Neutrophil (primary cell): ENCODE data around the gene TOR1A.

Experiments used
- H3K27ac ChIP-seq: fragments of 200-600 bp; sonication (generic); 2 replicates; pipeline ENCODE4 v1.5.1; 2016; ENCODE audit warnings: mild to moderate bottlenecking, moderate library complexity
- H3K27me3 ChIP-seq: fragments of 200-600 bp; sonication (generic); 2 replicates; pipeline ENCODE4 v1.6.0; 2016; ENCODE audit warnings: mild to moderate bottlenecking
- H3K36me3 ChIP-seq: fragments of 200-600 bp; sonication (generic); 2 replicates; pipeline ENCODE4 v1.5.1; 2017
- H3K4me1 ChIP-seq, 2 experiments: fragments of 200-600 bp in 1 of 2; sonication (generic) in 1 of 2; 1 replicate in 1 of 2; 2 replicates in 1 of 2; pipeline versions ENCODE4 v1.5.1 to v1.6.1; 2013 to 2016; ENCODE audit warnings: low read depth in 1 of 2, low read length in 1 of 2, mild to moderate bottlenecking in 1 of 2, moderate library complexity in 1 of 2; ENCODE audit not compliant: control insufficient read depth in 1 of 2, insufficient read depth in 1 of 2
- H3K4me3 ChIP-seq, 2 experiments: fragments of 200-600 bp in 1 of 2; sonication (generic) in 1 of 2; 1 replicate in 1 of 2; 2 replicates in 1 of 2; pipeline ENCODE4 v1.5.1; 2013 to 2016; ENCODE audit warnings: low read depth in 1 of 2, low read length in 1 of 2, mild to moderate bottlenecking in 1 of 2, moderate library complexity in 1 of 2
- H3K9me3 ChIP-seq: fragments of 200-600 bp; sonication (generic); 2 replicates; pipeline ENCODE4 v1.5.1; 2016
- TF ChIP-seq, protein P1 (sequence below): fragments of 200-600 bp; sonication (generic); IDR thresholded peaks from 2 replicates; pipeline ENCODE4 v1.5.1; 2016; ENCODE audit warnings: antibody characterized with exemption

Gene TOR1A

GRCh38 chr9:129840034-129840433 lies 16.1 kb upstream of the TOR1A start:
- no peak overlapping the region for H3K4me3 ChIP-seq
- H3K27ac ChIP-seq, result peak overlapping the region; percentile 13
- TF ChIP-seq, protein P1, sequence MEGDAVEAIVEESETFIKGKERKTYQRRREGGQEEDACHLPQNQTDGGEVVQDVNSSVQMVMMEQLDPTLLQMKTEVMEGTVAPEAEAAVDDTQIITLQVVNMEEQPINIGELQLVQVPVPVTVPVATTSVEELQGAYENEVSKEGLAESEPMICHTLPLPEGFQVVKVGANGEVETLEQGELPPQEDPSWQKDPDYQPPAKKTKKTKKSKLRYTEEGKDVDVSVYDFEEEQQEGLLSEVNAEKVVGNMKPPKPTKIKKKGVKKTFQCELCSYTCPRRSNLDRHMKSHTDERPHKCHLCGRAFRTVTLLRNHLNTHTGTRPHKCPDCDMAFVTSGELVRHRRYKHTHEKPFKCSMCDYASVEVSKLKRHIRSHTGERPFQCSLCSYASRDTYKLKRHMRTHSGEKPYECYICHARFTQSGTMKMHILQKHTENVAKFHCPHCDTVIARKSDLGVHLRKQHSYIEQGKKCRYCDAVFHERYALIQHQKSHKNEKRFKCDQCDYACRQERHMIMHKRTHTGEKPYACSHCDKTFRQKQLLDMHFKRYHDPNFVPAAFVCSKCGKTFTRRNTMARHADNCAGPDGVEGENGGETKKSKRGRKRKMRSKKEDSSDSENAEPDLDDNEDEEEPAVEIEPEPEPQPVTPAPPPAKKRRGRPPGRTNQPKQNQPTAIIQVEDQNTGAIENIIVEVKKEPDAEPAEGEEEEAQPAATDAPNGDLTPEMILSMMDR, result no peak
- peaks cover 33 to 44% of the 10 kb centered on the region in 2 experiments for H3K4me1 ChIP-seq
- H3K9me3 ChIP-seq, result no peaks in the 10 kb centered on the region
- peaks cover 7% of the 10 kb centered on the region for H3K36me3 ChIP-seq
- no peaks in the 10 kb centered on the region for H3K27me3 ChIP-seq

DNA sequence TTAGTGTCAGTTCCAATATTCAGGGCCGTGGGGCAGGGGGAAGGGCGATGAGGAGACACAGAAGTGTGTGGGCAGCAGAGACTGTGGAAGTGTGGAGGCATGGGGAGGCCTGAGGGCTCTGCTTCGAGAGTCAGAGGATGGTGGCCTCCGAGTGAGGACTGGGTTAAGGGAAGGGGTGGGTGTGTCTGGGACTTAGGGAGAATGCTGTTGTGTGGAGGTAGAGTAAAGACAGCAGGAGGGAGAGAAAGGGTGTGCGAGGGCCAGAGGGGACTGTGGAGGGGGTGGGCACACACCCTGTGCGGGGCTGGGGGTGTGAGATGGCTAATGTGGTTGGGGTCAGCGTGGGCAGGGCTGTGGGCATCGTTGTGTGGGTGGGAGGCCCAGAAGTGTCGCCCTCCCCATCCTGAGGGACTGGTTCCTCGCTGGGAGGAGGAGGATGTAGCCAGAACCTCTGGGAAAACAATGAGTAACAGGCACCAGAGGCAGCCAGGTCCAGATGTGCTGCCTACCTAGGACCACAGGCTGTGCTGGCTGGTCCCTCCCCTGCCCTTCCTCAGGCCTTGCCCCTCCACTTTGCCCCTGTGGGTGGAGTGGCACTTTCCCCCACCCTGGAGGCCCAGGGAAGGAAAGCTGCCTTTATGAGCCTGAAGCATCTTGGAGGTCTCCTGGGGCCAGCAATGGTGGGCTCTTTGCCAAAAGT lies 15.5 kb upstream of the TOR1A start:
- peak overlapping the region; percentile 13 for H3K27ac ChIP-seq
- peaks cover 7% of the 10 kb centered on the region for H3K36me3 ChIP-seq
- no peaks in the 10 kb centered on the region for H3K9me3 ChIP-seq
- H3K4me3 ChIP-seq, result no peak overlapping the region
- no peaks in the 10 kb centered on the region for H3K27me3 ChIP-seq
- peaks cover 38 to 48% of the 10 kb centered on the region in 2 experiments for H3K4me1 ChIP-seq
- TF ChIP-seq, protein P1, result no peak

DNA sequence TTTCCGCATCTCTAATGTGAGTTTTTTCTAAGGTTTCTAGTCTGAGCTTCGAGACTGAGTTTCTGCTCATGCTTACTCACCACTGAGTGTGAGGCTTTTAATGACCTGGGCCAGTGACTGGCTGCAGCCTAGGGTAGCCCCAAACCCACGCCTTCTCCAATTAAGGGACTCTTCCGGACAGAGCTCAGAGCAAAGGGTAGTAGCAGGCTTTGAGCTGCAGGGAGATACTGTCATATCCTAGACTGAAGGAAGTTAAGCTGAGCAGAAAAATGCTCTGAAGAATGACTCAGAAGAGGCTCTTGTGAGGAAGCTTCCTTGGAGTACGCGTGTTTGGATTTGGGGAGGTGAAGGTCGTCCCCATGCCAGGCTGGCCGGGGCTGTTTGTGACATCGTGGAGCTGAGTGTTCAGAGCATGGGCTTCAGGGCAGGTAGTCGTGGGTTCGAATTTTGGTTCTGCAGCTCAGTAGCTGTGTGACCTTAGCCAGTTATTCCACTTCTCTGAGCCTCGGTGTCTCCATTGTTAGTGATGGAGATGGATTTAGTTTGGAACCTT lies 14.8 kb upstream of the TOR1A start:
- peaks cover 45 to 55% of the 10 kb centered on the region in 2 experiments for H3K4me1 ChIP-seq
- peaks cover 7% of the 10 kb centered on the region for H3K36me3 ChIP-seq
- H3K27me3 ChIP-seq, result no peaks in the 10 kb centered on the region
- no peak overlapping the region for H3K4me3 ChIP-seq
- TF ChIP-seq, protein P1, result no peak
- no peak overlapping the region for H3K27ac ChIP-seq
- H3K9me3 ChIP-seq, result no peaks in the 10 kb centered on the region

GRCh38 chr9:129836311-129837007 lies 12.5 kb upstream of the TOR1A start:
- Histone ChIP-seq H3K27ac (peak overlapping the region; percentile 89), H3K4me3 (peak overlapping the region; percentile 96 to 99), H3K9me3 (no peaks in the 10 kb centered on the region), H3K27me3 (no peaks in the 10 kb centered on the region), H3K36me3 (peaks cover 20% of the 10 kb centered on the region), H3K4me1 (peaks cover 47 to 61% of the 10 kb centered on the region in 2 experiments)
- TF ChIP-seq, protein P1, result no peak

DNA sequence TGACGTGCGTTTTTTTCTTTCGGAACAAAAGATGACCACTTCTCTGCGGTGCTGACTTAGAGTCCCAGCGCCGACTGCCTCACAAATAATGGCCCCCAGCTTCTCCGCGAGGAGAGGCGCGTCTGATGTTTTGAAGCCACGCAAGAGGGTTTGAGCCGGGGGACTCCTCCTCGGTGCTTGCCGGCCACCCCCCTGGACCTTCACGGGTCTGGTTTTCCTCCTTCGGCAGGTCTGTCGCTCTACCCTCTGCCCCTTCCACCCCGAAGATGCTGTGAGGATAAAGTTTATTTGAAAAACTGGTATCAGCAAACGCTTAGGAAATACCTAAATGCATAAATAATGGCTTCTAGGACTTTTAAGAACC lies 11.9 kb upstream of the TOR1A start:
- peak overlapping the region; percentile 89 for H3K27ac ChIP-seq
- no peaks in the 10 kb centered on the region for H3K9me3 ChIP-seq
- H3K27me3 ChIP-seq, result no peaks in the 10 kb centered on the region
- peaks cover 47 to 61% of the 10 kb centered on the region in 2 experiments for H3K4me1 ChIP-seq
- H3K36me3 ChIP-seq, result peaks cover 22% of the 10 kb centered on the region
- peak overlapping the region; percentile 96 to 99 for H3K4me3 ChIP-seq
- TF ChIP-seq, protein P1, result no peak
